22Rv1 (cell line): Measurements from ENCODE around the gene PCP4.

Experiments used
- H3K27ac ChIP-seq: fragments of 450-650 bp; 2 replicates; pipeline ENCODE4 v1.5.1; 2017
- CTCF ChIP-seq: fragments of 450-650 bp; IDR thresholded peaks from 2 replicates; pipeline ENCODE4 v1.5.1; 2017; ENCODE audit warnings: mild to moderate bottlenecking
- ZFX ChIP-seq: fragments of 450-650 bp; IDR thresholded peaks from 2 replicates; pipeline ENCODE4 v1.6.1; 2017; ENCODE audit warnings: antibody characterized with exemption, borderline replicate concordance

PCP4 gene

GRCh38 chr21:39904457-39904856 is 37.2 kb downstream of the PCP4 start:
- no peak overlapping the region for H3K27ac ChIP-seq
- TF ChIP-seq CTCF (no peak), ZFX (no peak)

GRCh38 chr21:39908265-39908923 is 41.2 kb downstream of the PCP4 start:
- TF ChIP-seq ZFX, result no peak
- TF ChIP-seq CTCF, result no peak

GRCh38 chr21:39911286-39912199 is 44.3 kb downstream of the PCP4 start:
- no peak overlapping the region for H3K27ac ChIP-seq
- TF ChIP-seq CTCF, result peak; percentile 19; the same call in 1 of the 2 replicates
- no peak for TF ChIP-seq ZFX

More at GRCh38 chr21:39908265-39908923, 41.2 kb downstream of the PCP4 start:
- no peak overlapping the region for H3K27ac ChIP-seq

- no peak for TF ChIP-seq CTCF
- no peak for TF ChIP-seq ZFX
- no peak overlapping the region for H3K27ac ChIP-seq
Observed at GRCh38 chr21:39913706-39914305, 46.6 kb downstream of the PCP4 start.

- H3K27ac ChIP-seq, result no peak overlapping the region
- TF ChIP-seq ZFX (no peak), CTCF (no peak)
Observed at GRCh38 chr21:39915881-39916280, 48.6 kb downstream of the PCP4 start.

- H3K27ac ChIP-seq, result no peak overlapping the region
- TF ChIP-seq ZFX (no peak), CTCF (no peak)
Observed at GRCh38 chr21:39918558-39918957, 51.3 kb downstream of the PCP4 start.

GRCh38 chr21:39923476-39923875 is 56.2 kb downstream of the PCP4 start:
- TF ChIP-seq ZFX, result no peak
- no peak for TF ChIP-seq CTCF
- no peak overlapping the region for H3K27ac ChIP-seq
